Measurements from ENCODE around the gene BARHL2. TPM values are rescaled to one million over a fixed set of nuclear protein-coding genes. Genes with fewer than 3 reads are reported as not detected.

The BARHL2 gene
- polyA plus RNA-seq, 4 donors, result not detected

- Histone ChIP-seq H3K4me3 (ENCODE audit: low read depth in 1 of 3, low read length in 3 of 3) (no peak overlapping the region), H3K9me3 (ENCODE audit: control insufficient read depth in 2 of 2, insufficient read depth in 1 of 2, low read depth in 1 of 2, low read length in 1 of 2) (no peaks in the 10 kb centered on the region), H3K27me3 (ENCODE audit: control insufficient read depth in 3 of 3, insufficient read depth in 3 of 3, low read length in 3 of 3) (peaks cover 13 to 96% (median 73%) of the 10 kb centered on the region in 3 donors), H3K36me3 (ENCODE audit: control insufficient read depth in 3 of 3, insufficient read depth in 2 of 3, low read depth in 1 of 3, low read length in 3 of 3) (no peaks in the 10 kb centered on the region), H3K4me1 (ENCODE audit: control insufficient read depth in 3 of 3, insufficient read depth in 2 of 3, low read depth in 1 of 3, low read length in 2 of 3) (peaks cover 0 to 5% (median 0%) of the 10 kb centered on the region in 3 donors), H3K27ac (ENCODE audit: low read depth in 1 of 3, low read length in 2 of 3) (no peak overlapping the region)
- 42 to 55% (median 54%) methylated on average over 2 of the region's 2 CpGs for WGBS, 3 donors
- DNase-seq (no peak), FAIRE-seq (no peak)
These were observed 7.6 kb downstream of the BARHL2 start for GRCh38 chr1:90709535-90709934.

- Histone ChIP-seq H3K27me3 (ENCODE audit: control insufficient read depth in 3 of 3, insufficient read depth in 3 of 3, low read length in 3 of 3) (peaks cover 13 to 92% (median 70%) of the 10 kb centered on the region in 3 donors), H3K36me3 (ENCODE audit: control insufficient read depth in 3 of 3, insufficient read depth in 2 of 3, low read depth in 1 of 3, low read length in 3 of 3) (no peaks in the 10 kb centered on the region), H3K4me1 (ENCODE audit: control insufficient read depth in 3 of 3, insufficient read depth in 2 of 3, low read depth in 1 of 3, low read length in 2 of 3) (peaks cover 0 to 5% (median 0%) of the 10 kb centered on the region in 3 donors), H3K4me3 (ENCODE audit: low read depth in 1 of 3, low read length in 3 of 3) (no peak overlapping the region), H3K9me3 (ENCODE audit: control insufficient read depth in 2 of 2, insufficient read depth in 1 of 2, low read depth in 1 of 2, low read length in 1 of 2) (no peaks in the 10 kb centered on the region), H3K27ac (ENCODE audit: low read depth in 1 of 3, low read length in 2 of 3) (no peak overlapping the region)
- no peak for DNase-seq
- 6 to 15% (median 13%) methylated on average over 2 of the region's 2 CpGs for WGBS, 3 donors
- FAIRE-seq, result no peak
These were observed 8.3 kb downstream of the BARHL2 start for GRCh38 chr1:90708826-90709225.

GRCh38 chr1:90708236-90708786 is 8.8 kb downstream of the BARHL2 start:
- 3 to 11% (median 7%) methylated on average over 6 of the region's 6 CpGs for WGBS, 3 donors
- Histone ChIP-seq H3K27me3 (ENCODE audit: control insufficient read depth in 3 of 3, insufficient read depth in 3 of 3, low read length in 3 of 3) (peaks cover 13 to 87% (median 65%) of the 10 kb centered on the region in 3 donors), H3K4me3 (ENCODE audit: low read depth in 1 of 3, low read length in 3 of 3) (no peak overlapping the region), H3K36me3 (ENCODE audit: control insufficient read depth in 3 of 3, insufficient read depth in 2 of 3, low read depth in 1 of 3, low read length in 3 of 3) (no peaks in the 10 kb centered on the region), H3K4me1 (ENCODE audit: control insufficient read depth in 3 of 3, insufficient read depth in 2 of 3, low read depth in 1 of 3, low read length in 2 of 3) (peaks cover 0 to 5% (median 0%) of the 10 kb centered on the region in 3 donors), H3K27ac (ENCODE audit: low read depth in 1 of 3, low read length in 2 of 3) (no peak overlapping the region), H3K9me3 (ENCODE audit: control insufficient read depth in 2 of 2, insufficient read depth in 1 of 2, low read depth in 1 of 2, low read length in 1 of 2) (no peaks in the 10 kb centered on the region)
- FAIRE-seq (no peak), DNase-seq (no peak)

GRCh38 chr1:90707363-90707710 is 9.8 kb downstream of the BARHL2 start:
- Histone ChIP-seq H3K4me3 (ENCODE audit: low read depth in 1 of 3, low read length in 3 of 3) (peak overlapping the region in 1 of 3 donors; percentile 15), H3K36me3 (ENCODE audit: control insufficient read depth in 3 of 3, insufficient read depth in 2 of 3, low read depth in 1 of 3, low read length in 3 of 3) (no peaks in the 10 kb centered on the region), H3K27ac (ENCODE audit: low read depth in 1 of 3, low read length in 2 of 3) (no peak overlapping the region), H3K4me1 (ENCODE audit: control insufficient read depth in 3 of 3, insufficient read depth in 2 of 3, low read depth in 1 of 3, low read length in 2 of 3) (peaks cover 0 to 5% (median 0%) of the 10 kb centered on the region in 3 donors), H3K27me3 (ENCODE audit: control insufficient read depth in 3 of 3, insufficient read depth in 3 of 3, low read length in 3 of 3) (peaks cover 13 to 82% (median 59%) of the 10 kb centered on the region in 3 donors), H3K9me3 (ENCODE audit: control insufficient read depth in 2 of 2, insufficient read depth in 1 of 2, low read depth in 1 of 2, low read length in 1 of 2) (no peaks in the 10 kb centered on the region)
- DNase-seq (peak; percentile 13 to 72), FAIRE-seq (no peak)
- 1 to 3% (median 1%) methylated on average over 21 of the region's 21 CpGs for WGBS, 3 donors

- Histone ChIP-seq H3K4me3 (ENCODE audit: low read depth in 1 of 3, low read length in 3 of 3) (peak overlapping the region in 2 of 3 donors; percentile 4 to 15), H3K27me3 (ENCODE audit: control insufficient read depth in 3 of 3, insufficient read depth in 3 of 3, low read length in 3 of 3) (peaks cover 13 to 80% (median 57%) of the 10 kb centered on the region in 3 donors), H3K36me3 (ENCODE audit: control insufficient read depth in 3 of 3, insufficient read depth in 2 of 3, low read depth in 1 of 3, low read length in 3 of 3) (no peaks in the 10 kb centered on the region), H3K27ac (ENCODE audit: low read depth in 1 of 3, low read length in 2 of 3) (no peak overlapping the region), H3K4me1 (ENCODE audit: control insufficient read depth in 3 of 3, insufficient read depth in 2 of 3, low read depth in 1 of 3, low read length in 2 of 3) (peaks cover 0 to 5% (median 0%) of the 10 kb centered on the region in 3 donors), H3K9me3 (ENCODE audit: control insufficient read depth in 2 of 2, insufficient read depth in 1 of 2, low read depth in 1 of 2, low read length in 1 of 2) (no peaks in the 10 kb centered on the region)
- 2 to 6% (median 6%) methylated on average over 73 of the region's 73 CpGs for WGBS, 3 donors
- DNase-seq (peak in 1 of 2 donors; percentile 55), FAIRE-seq (no peak)
These were observed 10.4 kb downstream of the BARHL2 start for GRCh38 chr1:90706437-90707362.

- WGBS, 3 donors, result 11 to 21% (median 19%) methylated on average over 8 of the region's 8 CpGs
- DNase-seq, result no peak
- Histone ChIP-seq H3K27ac (ENCODE audit: low read depth in 1 of 3, low read length in 2 of 3) (no peak overlapping the region), H3K27me3 (ENCODE audit: control insufficient read depth in 3 of 3, insufficient read depth in 3 of 3, low read length in 3 of 3) (peaks cover 13 to 75% (median 56%) of the 10 kb centered on the region in 3 donors), H3K4me1 (ENCODE audit: control insufficient read depth in 3 of 3, insufficient read depth in 2 of 3, low read depth in 1 of 3, low read length in 2 of 3) (peaks cover 0 to 5% (median 0%) of the 10 kb centered on the region in 3 donors), H3K36me3 (ENCODE audit: control insufficient read depth in 3 of 3, insufficient read depth in 2 of 3, low read depth in 1 of 3, low read length in 3 of 3) (no peaks in the 10 kb centered on the region), H3K4me3 (ENCODE audit: low read depth in 1 of 3, low read length in 3 of 3) (no peak overlapping the region), H3K9me3 (ENCODE audit: control insufficient read depth in 2 of 2, insufficient read depth in 1 of 2, low read depth in 1 of 2, low read length in 1 of 2) (no peaks in the 10 kb centered on the region)
- no peak for FAIRE-seq
These were observed 11.1 kb downstream of the BARHL2 start for GRCh38 chr1:90705956-90706355.

- peaks cover 0 to 5% (median 0%) of the 10 kb centered on the region in 3 donors for H3K4me1 ChIP-seq (ENCODE audit: control insufficient read depth in 3 of 3, insufficient read depth in 2 of 3, low read depth in 1 of 3, low read length in 2 of 3)
- H3K27ac ChIP-seq (ENCODE audit: low read depth in 1 of 3, low read length in 2 of 3), result no peak overlapping the region
- H3K27me3 ChIP-seq (ENCODE audit: control insufficient read depth in 3 of 3, insufficient read depth in 3 of 3, low read length in 3 of 3), result peaks cover 13 to 63% (median 46%) of the 10 kb centered on the region in 3 donors
- WGBS, 3 donors, result 10 to 21% (median 20%) methylated on average over 14 of the region's 14 CpGs
- no peaks in the 10 kb centered on the region for H3K9me3 ChIP-seq (ENCODE audit: control insufficient read depth in 2 of 2, insufficient read depth in 1 of 2, low read depth in 1 of 2, low read length in 1 of 2)
- H3K36me3 ChIP-seq (ENCODE audit: control insufficient read depth in 3 of 3, insufficient read depth in 2 of 3, low read depth in 1 of 3, low read length in 3 of 3), result no peaks in the 10 kb centered on the region
- DNase-seq (no peak), FAIRE-seq (no peak)
- no peak overlapping the region for H3K4me3 ChIP-seq (ENCODE audit: low read depth in 1 of 3, low read length in 3 of 3)
These were observed 12.3 kb downstream of the BARHL2 start for GRCh38 chr1:90704817-90705216.

DNA sequence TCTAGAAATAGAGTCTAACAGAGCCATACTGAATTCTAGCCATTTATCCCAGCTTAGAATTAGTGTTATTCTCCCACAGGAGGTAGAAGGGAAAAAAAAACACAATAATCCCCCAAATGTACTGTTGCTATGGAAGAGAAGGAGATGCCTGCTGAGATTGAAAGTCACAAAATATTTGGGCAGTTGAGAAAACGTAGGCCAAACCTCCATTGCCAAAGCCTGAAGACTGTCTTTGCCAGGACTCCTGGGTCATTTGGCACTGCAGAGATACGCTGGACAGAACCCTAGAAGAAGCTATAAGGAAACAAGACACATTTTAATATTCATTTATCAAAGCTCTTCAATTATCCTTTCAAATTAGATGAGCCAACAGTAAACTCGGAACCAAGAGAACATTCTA is 22.3 kb downstream of the BARHL2 start:
- FAIRE-seq (no peak), DNase-seq (no peak)
- WGBS, 3 donors, result 66 to 78% (median 72%) methylated on average over 3 of the region's 3 CpGs
- Histone ChIP-seq H3K36me3 (ENCODE audit: control insufficient read depth in 3 of 3, insufficient read depth in 2 of 3, low read depth in 1 of 3, low read length in 3 of 3) (no peaks in the 10 kb centered on the region), H3K9me3 (ENCODE audit: control insufficient read depth in 2 of 2, insufficient read depth in 1 of 2, low read depth in 1 of 2, low read length in 1 of 2) (no peaks in the 10 kb centered on the region), H3K4me3 (ENCODE audit: low read depth in 1 of 3, low read length in 3 of 3) (no peak overlapping the region), H3K27me3 (ENCODE audit: control insufficient read depth in 3 of 3, insufficient read depth in 3 of 3, low read length in 3 of 3) (peaks cover 0 to 3% (median 0%) of the 10 kb centered on the region in 3 donors), H3K27ac (ENCODE audit: low read depth in 1 of 3, low read length in 2 of 3) (no peak overlapping the region), H3K4me1 (ENCODE audit: control insufficient read depth in 3 of 3, insufficient read depth in 2 of 3, low read depth in 1 of 3, low read length in 2 of 3) (no peaks in the 10 kb centered on the region)
